Loucy (cell line): ENCODE data around the gene S1PR5.

Experiments used
- H2AFZ ChIP-seq: fragments of 200-600 bp; sonication (generic); 2 replicates; pipeline ENCODE4 v1.6.0; 2016; ENCODE audit warnings: antibody characterized with exemption, mild to moderate bottlenecking, low read length, moderate library complexity
- H3F3A ChIP-seq: fragments of 200-600 bp; 2 replicates; pipeline ENCODE4 v1.6.0; 2016; ENCODE audit warnings: antibody characterized with exemption, low read depth, mild to moderate bottlenecking
- H3K27me3 ChIP-seq: fragments of 200-600 bp; sonication (generic); 2 replicates; pipeline ENCODE4 v1.6.1; 2014; ENCODE audit warnings: low read length, mild to moderate bottlenecking; ENCODE audit not compliant: insufficient read depth, poor library complexity, severe bottlenecking
- H3K36me3 ChIP-seq: fragments of 200-600 bp; sonication (generic); 2 replicates; pipeline ENCODE4 v1.6.1; 2016; ENCODE audit warnings: low read length; ENCODE audit not compliant: insufficient read depth
- H3K4me1 ChIP-seq: fragments of 200-600 bp; sonication (generic); 2 replicates; pipeline ENCODE4 v1.5.1; 2014; ENCODE audit warnings: low read length, mild to moderate bottlenecking; ENCODE audit not compliant: insufficient read depth, poor library complexity, severe bottlenecking
- H3K4me2 ChIP-seq: fragments of 200-600 bp; sonication (generic); 2 replicates; pipeline ENCODE4 v1.6.0; 2014; ENCODE audit warnings: antibody characterized with exemption, low read length, low read depth, mild to moderate bottlenecking; ENCODE audit not compliant: poor library complexity, severe bottlenecking
- H3K4me3 ChIP-seq: fragments of 200-600 bp; sonication (generic); 2 replicates; pipeline ENCODE4 v1.5.1; 2014; ENCODE audit warnings: low read length, mild to moderate bottlenecking, mixed read lengths; ENCODE audit not compliant: poor library complexity, severe bottlenecking
- H3K79me2 ChIP-seq: fragments of 200-600 bp; sonication (generic); 2 replicates; pipeline ENCODE4 v1.6.1; 2014; ENCODE audit warnings: low read length; ENCODE audit not compliant: insufficient read depth
- H3K9ac ChIP-seq: fragments of 200-600 bp; sonication (generic); 2 replicates; pipeline ENCODE4 v1.6.0; 2014; ENCODE audit warnings: mild to moderate bottlenecking, low read depth, low read length, moderate library complexity; ENCODE audit not compliant: poor library complexity, severe bottlenecking
- H3K9me2 ChIP-seq: fragments of 200-600 bp; sonication (generic); replicated peaks from 2 replicates; pipeline ENCODE4 v1.6.1; 2016; ENCODE audit warnings: low read depth, low read length, mixed read lengths
- H3K9me3 ChIP-seq: fragments of 200-600 bp; sonication (generic); 2 replicates; pipeline ENCODE4 v1.6.1; 2014; ENCODE audit warnings: mild to moderate bottlenecking, antibody characterized with exemption, low read length, low read depth; ENCODE audit not compliant: insufficient read depth
- H4K20me1 ChIP-seq: fragments of 200-600 bp; sonication (generic); 2 replicates; pipeline ENCODE4 v1.6.0; 2014; ENCODE audit warnings: antibody characterized with exemption, low read length, mild to moderate bottlenecking; ENCODE audit not compliant: insufficient read depth, poor library complexity, severe bottlenecking
- EZH2phosphoT487 ChIP-seq: fragments of 200-600 bp; IDR thresholded peaks from 2 replicates; pipeline ENCODE4 v1.6.1; 2018; ENCODE audit warnings: antibody characterized with exemption, mild to moderate bottlenecking, moderate library complexity, borderline replicate concordance
- TF ChIP-seq, protein P1 (sequence below): fragments of 200-600 bp; sonication (generic); conservative IDR thresholded peaks from 2 replicates; pipeline ENCODE4 v1.5.1; 2014; ENCODE audit warnings: mild to moderate bottlenecking, antibody characterized with exemption, low read length

Gene S1PR5

DNA sequence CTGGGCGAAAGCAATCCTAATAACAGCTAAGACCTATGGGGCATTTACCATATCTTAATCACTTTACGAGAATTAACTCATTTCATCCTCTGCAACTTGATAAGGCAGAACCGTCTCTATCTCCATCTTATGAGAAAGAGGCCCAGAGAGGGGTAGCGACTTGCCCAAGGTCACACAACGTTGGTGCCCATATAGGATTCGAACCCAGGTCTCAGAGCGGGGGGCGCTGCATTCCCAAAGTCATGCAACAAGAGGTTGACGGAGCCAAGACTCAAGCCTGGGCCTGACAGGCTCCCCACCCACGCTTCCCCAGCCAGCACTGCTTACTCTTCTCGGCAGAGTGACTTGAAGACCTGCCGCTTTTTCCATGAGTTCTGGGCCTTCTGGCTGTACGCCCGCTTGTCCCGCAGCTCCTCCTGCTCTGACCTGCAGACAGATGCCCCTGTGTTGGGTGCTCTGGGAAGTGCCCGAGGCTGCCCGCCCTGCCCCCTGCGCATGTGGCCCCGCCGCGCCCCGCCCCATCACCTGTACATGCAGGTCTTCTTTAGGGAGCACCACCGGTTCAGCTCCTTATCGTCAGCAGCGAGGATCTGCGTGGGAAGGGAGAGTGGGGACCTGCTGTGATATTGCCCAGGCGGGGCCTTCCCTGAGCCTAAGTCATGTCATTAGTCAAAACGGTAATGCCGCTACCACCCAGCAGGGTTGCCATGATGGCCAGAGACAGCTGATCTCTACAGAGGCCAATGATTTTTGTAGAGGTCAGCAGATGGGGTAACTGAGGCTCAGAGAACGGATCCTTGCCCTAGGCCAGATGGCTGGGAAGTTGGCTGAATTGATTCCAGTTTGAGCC is 37.7 kb upstream of the S1PR5 start:
- H3K9me3 ChIP-seq, result no peaks in the 10 kb centered on the region
- peaks cover 36% of the 10 kb centered on the region for H3F3A ChIP-seq
- no peaks in the 10 kb centered on the region for H3K9me2 ChIP-seq
- peaks cover 56% of the 10 kb centered on the region for H3K4me1 ChIP-seq
- peaks cover 6% of the 10 kb centered on the region for H4K20me1 ChIP-seq
- H3K4me2 ChIP-seq, result peak overlapping the region; percentile 75
- H3K4me3 ChIP-seq, result peak overlapping the region; percentile 59
- no peaks in the 10 kb centered on the region for H3K27me3 ChIP-seq
- peaks cover 69% of the 10 kb centered on the region; the same call in 1 of the 2 replicates for H3K36me3 ChIP-seq
- H3K9ac ChIP-seq, result peak overlapping the region; percentile 90
- peaks cover 57% of the 10 kb centered on the region for H3K79me2 ChIP-seq
- TF ChIP-seq EZH2phosphoT487, result no peak
- TF ChIP-seq, protein P1, sequence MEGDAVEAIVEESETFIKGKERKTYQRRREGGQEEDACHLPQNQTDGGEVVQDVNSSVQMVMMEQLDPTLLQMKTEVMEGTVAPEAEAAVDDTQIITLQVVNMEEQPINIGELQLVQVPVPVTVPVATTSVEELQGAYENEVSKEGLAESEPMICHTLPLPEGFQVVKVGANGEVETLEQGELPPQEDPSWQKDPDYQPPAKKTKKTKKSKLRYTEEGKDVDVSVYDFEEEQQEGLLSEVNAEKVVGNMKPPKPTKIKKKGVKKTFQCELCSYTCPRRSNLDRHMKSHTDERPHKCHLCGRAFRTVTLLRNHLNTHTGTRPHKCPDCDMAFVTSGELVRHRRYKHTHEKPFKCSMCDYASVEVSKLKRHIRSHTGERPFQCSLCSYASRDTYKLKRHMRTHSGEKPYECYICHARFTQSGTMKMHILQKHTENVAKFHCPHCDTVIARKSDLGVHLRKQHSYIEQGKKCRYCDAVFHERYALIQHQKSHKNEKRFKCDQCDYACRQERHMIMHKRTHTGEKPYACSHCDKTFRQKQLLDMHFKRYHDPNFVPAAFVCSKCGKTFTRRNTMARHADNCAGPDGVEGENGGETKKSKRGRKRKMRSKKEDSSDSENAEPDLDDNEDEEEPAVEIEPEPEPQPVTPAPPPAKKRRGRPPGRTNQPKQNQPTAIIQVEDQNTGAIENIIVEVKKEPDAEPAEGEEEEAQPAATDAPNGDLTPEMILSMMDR, result no peak; the same call in 1 of the 2 replicates
- no peak overlapping the region for H2AFZ ChIP-seq

DNA sequence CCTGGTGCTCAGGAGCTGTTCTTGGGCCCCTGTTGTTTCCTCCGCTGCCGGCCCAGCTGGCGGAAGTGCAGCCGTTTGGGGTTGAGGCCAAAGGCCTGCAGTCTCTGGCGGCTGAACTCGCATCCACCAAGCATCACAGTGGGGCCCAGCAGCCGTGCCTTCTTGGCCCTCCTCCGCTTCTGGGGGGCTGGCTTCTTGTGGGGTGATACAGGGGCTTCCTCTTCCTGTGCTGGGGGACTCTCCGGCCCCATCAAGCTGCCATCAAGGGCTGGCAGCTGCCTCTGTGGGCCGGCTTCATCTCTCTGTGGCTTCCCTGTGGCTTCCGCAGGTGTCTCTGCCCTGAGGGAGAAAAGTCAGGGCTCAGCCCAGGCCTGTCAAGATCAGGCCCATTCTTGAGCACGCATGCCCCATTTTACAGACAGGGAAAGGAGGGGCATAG is 36.7 kb upstream of the S1PR5 start:
- no peaks in the 10 kb centered on the region for H3K9me2 ChIP-seq
- H3F3A ChIP-seq, result peaks cover 36% of the 10 kb centered on the region
- peak overlapping the region; percentile 90 for H3K9ac ChIP-seq
- no peaks in the 10 kb centered on the region for H3K27me3 ChIP-seq
- H3K36me3 ChIP-seq, result peaks cover 67% of the 10 kb centered on the region; the same call in 1 of the 2 replicates
- H3K4me1 ChIP-seq, result peaks cover 52% of the 10 kb centered on the region
- peaks cover 57% of the 10 kb centered on the region for H3K79me2 ChIP-seq
- H3K4me2 ChIP-seq, result peak overlapping the region; percentile 77
- H4K20me1 ChIP-seq, result peaks cover 4% of the 10 kb centered on the region
- no peaks in the 10 kb centered on the region for H3K9me3 ChIP-seq
- TF ChIP-seq, protein P1, result no peak
- H3K4me3 ChIP-seq, result peak overlapping the region; percentile 59
- H2AFZ ChIP-seq, result no peak overlapping the region

DNA sequence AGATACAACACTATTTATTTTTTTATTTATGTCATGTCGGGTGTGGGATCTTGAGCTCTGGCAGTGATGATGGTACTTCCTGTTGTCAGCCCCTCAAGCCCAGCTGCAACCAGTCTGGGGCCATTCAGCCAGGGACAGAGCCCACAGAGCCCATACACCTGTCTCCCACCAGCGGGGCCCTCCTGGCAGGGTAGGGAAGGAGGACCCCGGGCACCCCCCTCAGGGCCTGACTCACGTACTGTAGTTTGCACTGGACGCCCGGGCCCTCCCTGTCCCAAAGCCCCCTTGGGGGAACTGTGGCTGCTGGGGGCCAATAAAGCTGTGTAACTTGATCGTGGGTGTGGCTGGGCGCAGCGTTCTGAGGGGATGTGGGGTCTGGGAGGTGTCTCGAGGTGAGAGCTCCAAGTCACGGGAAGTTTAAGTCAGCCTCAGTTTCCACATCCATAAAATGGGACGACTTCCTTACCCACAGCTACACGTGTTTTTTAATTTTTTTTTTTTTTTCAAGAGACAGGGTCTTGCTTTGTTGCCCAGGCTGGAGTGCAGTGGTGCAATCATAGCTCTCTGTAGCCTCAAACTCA is 35.9 kb upstream of the S1PR5 start:
- no peaks in the 10 kb centered on the region for H3K9me3 ChIP-seq
- H3K9ac ChIP-seq, result peak overlapping the region; percentile 78
- H3K27me3 ChIP-seq, result no peaks in the 10 kb centered on the region
- peak overlapping the region; percentile 77 for H3K4me2 ChIP-seq
- peaks cover 71% of the 10 kb centered on the region; the same call in 1 of the 2 replicates for H3K36me3 ChIP-seq
- TF ChIP-seq, protein P1, result no peak
- no peak for TF ChIP-seq EZH2phosphoT487
- H3K9me2 ChIP-seq, result no peaks in the 10 kb centered on the region
- H4K20me1 ChIP-seq, result peaks cover under 1% of the 10 kb centered on the region
- peaks cover 62% of the 10 kb centered on the region for H3K79me2 ChIP-seq
- H3F3A ChIP-seq, result peaks cover 36% of the 10 kb centered on the region
- no peak overlapping the region for H2AFZ ChIP-seq
- peaks cover 52% of the 10 kb centered on the region for H3K4me1 ChIP-seq
- H3K4me3 ChIP-seq, result peak overlapping the region; percentile 58
